Activated T-cell treated with anti-CD3 and anti-CD28 coated beads, Interleukin-2, amount 50 U/mL, for 1 hour (primary cell): Measurements from ENCODE around the gene CIROP.
"Not testable (repeated sequence)": the region's sequence is repeated elsewhere in the genome, so short reads cannot be mapped to it uniquely, and the experiment has no call there.

Experiments
- DNase-seq: peaks from one replicate; pipeline ENCODE4 v3.0.0-alpha.2; 2020

Gene CIROP

GRCh38 chr14:23112359-23113178 is 7.8 kb upstream of the CIROP start:
- no peak for DNase-seq

- no peak for DNase-seq
These were observed 6.0 kb upstream of the CIROP start for GRCh38 chr14:23110579-23111365.

- DNase-seq, result no peak
These were observed 5.0 kb upstream of the CIROP start for GRCh38 chr14:23109769-23110168.

DNA sequence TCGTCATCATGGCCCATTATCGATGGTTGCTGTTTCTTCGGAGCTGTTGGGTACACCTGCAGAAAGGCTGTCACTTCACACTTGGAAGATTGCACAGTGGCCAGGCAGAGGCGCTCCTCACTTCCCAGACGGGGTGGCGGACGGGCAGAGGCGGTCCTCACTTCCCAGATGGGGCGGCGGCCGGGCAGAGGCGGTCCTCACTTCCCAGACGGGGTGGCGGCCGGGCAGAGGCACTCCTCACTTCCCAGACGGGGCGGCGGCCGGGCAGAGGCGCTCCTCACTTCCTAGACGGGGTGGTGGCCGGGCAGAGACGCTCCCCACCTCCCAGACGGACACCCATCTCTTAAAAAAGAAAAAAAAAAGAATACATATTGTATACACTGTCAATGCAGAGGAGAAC is 3.4 kb upstream of the CIROP start:
- DNase-seq, result not testable (repeated sequence)

DNA sequence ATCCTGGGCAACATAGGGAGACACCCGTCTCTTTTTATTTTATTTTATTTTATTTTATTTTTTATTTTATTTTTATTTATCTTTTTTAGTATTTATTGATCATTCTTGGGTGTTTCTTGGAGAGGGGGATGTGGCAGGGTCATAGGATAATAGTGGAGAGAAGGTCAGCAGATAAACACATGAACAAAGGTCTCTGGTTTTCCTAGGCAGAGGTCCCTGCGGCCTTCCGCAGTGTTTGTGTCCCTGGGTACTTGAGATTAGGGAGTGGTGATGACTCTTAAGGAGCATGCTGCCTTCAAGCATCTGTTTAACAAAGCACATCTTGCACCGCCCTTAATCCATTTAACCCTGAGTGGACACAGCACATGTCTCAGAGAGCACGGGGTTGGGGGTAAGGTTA is 2.8 kb upstream of the CIROP start:
- DNase-seq, result not testable (repeated sequence)

DNA sequence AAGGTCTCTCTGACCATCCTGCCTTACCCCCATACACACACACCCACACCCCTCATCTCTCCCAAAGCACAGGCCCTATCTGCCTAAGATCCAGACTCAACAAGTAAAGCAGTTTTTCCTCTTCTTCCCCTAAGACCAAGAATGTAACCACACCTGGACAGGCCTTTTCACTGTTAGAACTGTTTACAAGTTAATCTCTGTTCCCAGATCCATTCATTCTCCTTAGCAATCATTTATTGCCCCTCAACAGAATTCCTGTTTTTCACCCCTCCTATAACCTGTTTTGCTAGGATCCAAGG is 1.9 kb upstream of the CIROP start:
- no peak for DNase-seq

GRCh38 chr14:23105348-23105824 is 597 bp upstream of the CIROP start:
- no peak for DNase-seq

- DNase-seq, result no peak
These were observed 659 bp downstream of the CIROP start for GRCh38 chr14:23104070-23104590.

GRCh38 chr14:23103581-23103980 is 1.2 kb downstream of the CIROP start:
- DNase-seq, result no peak

GRCh38 chr14:23102801-23103200 is 2.0 kb downstream of the CIROP start:
- no peak for DNase-seq

GRCh38 chr14:23101986-23102625 is 2.7 kb downstream of the CIROP start:
- DNase-seq, result no peak

DNA sequence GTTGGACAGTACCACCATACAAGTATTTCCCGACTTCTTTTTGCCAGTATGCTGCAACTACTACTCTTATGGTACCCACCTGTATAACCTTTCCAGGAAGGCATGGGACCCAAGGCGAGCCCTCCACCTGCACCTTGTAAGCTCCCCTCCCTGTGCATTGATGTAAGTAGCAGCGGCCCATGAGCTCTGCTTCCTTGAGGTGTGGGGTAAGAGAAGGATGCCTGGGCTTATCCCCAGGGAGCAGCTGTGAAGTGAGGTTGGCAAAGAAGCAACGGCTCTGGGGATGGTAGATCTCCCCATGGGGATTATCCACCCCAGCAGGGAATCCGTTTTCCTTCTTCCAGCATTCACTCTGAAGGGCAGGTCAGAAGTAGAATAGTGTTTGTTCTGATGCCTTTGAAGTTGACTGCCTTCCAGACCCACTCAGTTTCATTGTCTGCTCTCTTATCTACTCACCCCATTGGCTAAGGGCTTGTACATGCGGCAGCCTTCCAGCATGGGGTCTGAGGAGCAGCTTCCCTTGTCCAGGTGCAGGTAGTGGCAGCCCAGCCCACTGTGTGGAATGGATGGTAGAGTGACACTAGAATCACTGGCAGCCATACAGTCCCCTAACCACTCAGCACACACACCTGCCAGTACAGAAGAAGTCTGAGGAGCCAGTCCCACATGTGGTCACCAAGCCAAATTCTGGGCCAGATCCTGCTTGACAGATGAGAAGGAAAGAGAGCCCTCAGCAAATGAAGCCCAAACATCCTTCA is 3.4 kb downstream of the CIROP start:
- no peak for DNase-seq

DNA sequence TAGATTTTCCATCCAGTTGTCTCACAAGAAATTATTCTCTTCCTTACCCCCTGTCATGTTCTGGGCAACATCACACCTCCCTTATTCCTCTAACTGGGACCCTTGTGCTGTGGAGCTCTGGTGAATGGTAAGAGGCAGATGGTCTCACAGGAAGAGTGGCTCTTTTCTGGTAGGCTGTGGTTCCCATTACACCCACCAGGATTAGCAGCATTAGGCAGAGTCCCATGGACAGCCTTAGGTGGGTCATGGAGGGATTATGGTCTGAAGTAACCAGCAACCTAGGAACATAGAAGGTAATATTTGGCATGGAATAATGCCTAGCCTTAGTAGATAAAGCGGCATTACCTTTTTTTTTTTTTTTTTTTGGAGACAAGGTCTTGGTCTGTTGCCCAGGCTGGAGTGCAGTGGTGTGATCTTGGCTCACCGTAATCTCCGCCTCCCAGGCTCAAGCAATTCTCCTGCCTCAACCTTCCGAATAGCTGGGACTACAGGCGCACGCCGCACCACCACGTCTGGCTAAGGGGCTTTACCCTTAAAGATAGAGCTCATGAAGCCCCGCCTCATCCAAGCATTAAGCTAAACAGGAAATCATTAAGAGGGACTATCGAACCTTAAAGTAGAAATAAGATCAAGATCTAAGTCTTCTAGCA is 5.5 kb downstream of the CIROP start:
- DNase-seq, result no peak

- DNase-seq, result no peak
These were observed 7.0 kb downstream of the CIROP start for GRCh38 chr14:23097786-23098185.

DNA sequence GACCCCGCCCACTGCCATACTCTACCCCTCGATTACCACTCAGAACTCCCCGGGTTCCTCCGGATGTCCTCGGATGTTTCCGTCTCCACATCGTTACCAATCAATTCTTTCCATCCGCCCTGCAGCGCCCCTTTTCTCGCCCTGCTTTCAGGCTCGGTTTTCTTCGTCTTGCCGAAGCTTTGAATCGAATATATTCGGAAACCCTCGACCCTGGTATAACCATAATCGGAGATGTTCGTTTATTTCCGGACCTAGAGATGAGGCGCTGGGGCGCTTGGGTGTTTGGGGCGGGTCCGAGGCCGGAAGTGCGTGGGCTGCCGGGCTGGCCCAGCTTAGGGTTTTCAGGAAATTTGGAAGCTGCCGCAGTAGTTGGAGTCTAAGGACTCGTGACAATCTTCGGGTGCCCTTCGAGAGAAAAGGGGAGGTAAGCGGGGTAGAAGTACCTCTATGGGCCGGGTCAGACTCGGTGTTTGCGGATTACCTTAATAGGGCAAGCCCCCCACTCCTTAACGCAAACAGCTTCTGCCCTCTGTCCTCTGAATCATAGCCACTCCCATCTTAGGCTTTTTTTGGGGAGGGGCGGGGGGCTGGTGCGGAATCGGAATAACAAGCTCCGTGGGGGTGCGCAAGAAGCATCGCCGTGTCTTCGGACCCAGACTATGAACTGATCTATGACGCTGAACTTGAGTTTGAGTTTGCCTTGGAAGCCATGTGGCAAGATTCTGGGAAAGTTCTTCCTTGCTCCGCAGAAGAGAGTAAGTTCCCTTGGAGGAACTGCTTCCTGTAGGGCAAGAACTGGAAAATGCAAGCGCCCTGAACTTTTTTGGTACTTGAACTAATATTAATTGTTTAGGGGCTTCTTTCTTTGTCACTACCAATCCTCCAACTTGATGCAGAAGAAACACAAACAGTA is 9.3 kb downstream of the CIROP start, which contains the start of gene C14orf119:
C14orf119 (plus strand) TSS at position 310 of the 913 bp plus-strand sequence. CDS start 2,154 bp downstream, outside the sequence.
- peak; percentile 87 for DNase-seq

GRCh38 chr14:23094666-23095195 is 10.1 kb downstream of the CIROP start, which contains the start of gene ACIN1:
TSS of gene ACIN1 (minus strand) at chr14:23095136. CDS start at chr14:23095112, 24 bp downstream.
- DNase-seq, result peak; percentile 99

GRCh38 chr14:23093991-23094665 is 10.7 kb downstream of the CIROP start:
- DNase-seq, result no peak

GRCh38 chr14:23093526-23093925 is 11.3 kb downstream of the CIROP start:
- no peak for DNase-seq

- DNase-seq, result no peak
These were observed 11.7 kb downstream of the CIROP start for GRCh38 chr14:23093104-23093503.
